SU-DHL-6 (cell line): ENCODE results near the gene PROKR1.
A peak's percentile ranks its signal among the peaks of the same experiment; 100 is the strongest.
"Not testable (repeated sequence)": the region's sequence is repeated elsewhere in the genome, so short reads cannot be mapped to it uniquely, and the experiment has no call there.

Experiments used
- H2AFZ ChIP-seq: fragments of 200-600 bp; sonication (generic); 2 replicates; pipeline ENCODE4 v1.6.1; 2014; ENCODE audit warnings: low read depth, mild to moderate bottlenecking, moderate library complexity, mixed read lengths, antibody characterized with exemption, low read length; ENCODE audit not compliant: severe bottlenecking
- H3F3A ChIP-seq: fragments of 200-600 bp; shearing (Covaris generic); 2 replicates; pipeline ENCODE4 v1.6.0; 2016; ENCODE audit warnings: antibody characterized with exemption, mild to moderate bottlenecking; ENCODE audit not compliant: insufficient read depth
- H3K27ac ChIP-seq: fragments of 200-600 bp; sonication (generic); 2 replicates; pipeline ENCODE4 v1.5.1; 2016; ENCODE audit warnings: low read depth, mild to moderate bottlenecking, low read length, moderate library complexity, mixed read lengths
- H3K27me3 ChIP-seq: fragments of 200-600 bp; sonication (generic), shearing (Covaris generic); 2 replicates; pipeline ENCODE4 v1.6.0; 2014; ENCODE audit warnings: mild to moderate bottlenecking, low read length
- H3K36me3 ChIP-seq: fragments of 200-600 bp; sonication (generic); 2 replicates; pipeline ENCODE4 v1.6.1; 2014; ENCODE audit warnings: mild to moderate bottlenecking, low read length, mixed read lengths
- H3K4me2 ChIP-seq: fragments of 300-600, 200-600 bp; shearing (Covaris generic), sonication (generic); 2 replicates; pipeline ENCODE4 v1.6.0; 2014; ENCODE audit warnings: low read length, low read depth, mild to moderate bottlenecking; ENCODE audit not compliant: poor library complexity, severe bottlenecking
- H3K4me3 ChIP-seq: fragments of 200-600 bp; sonication (generic); 2 replicates; pipeline ENCODE4 v1.5.1; 2014; ENCODE audit warnings: antibody characterized with exemption, low read length, mild to moderate bottlenecking, mixed read lengths; ENCODE audit not compliant: insufficient read depth, poor library complexity, severe bottlenecking
- H3K79me2 ChIP-seq: fragments of 200-600 bp; sonication (generic); 2 replicates; pipeline ENCODE4 v1.6.1; 2014; ENCODE audit warnings: mild to moderate bottlenecking, low read length, moderate library complexity; ENCODE audit not compliant: insufficient read depth
- H3K9ac ChIP-seq: fragments of 200-600 bp; sonication (generic); 2 replicates; pipeline ENCODE4 v1.7.0; 2014; ENCODE audit warnings: mild to moderate bottlenecking, low read length
- H3K9me2 ChIP-seq: fragments of 200-600 bp; sonication (generic); replicated peaks from 2 replicates; pipeline ENCODE4 v1.6.1; 2014; ENCODE audit warnings: low read length; ENCODE audit not compliant: insufficient read depth
- H3K9me3 ChIP-seq: fragments of 200-600 bp; sonication (generic); 2 replicates; pipeline ENCODE4 v1.6.1; 2014; ENCODE audit warnings: low read length, mixed read lengths; ENCODE audit not compliant: insufficient read depth
- H4K20me1 ChIP-seq: fragments of 200-600 bp; sonication (generic); 2 replicates; pipeline ENCODE4 v1.6.1; 2014; ENCODE audit warnings: low read depth, mild to moderate bottlenecking, antibody characterized with exemption, low read length, moderate library complexity, mixed read lengths
- EZH2phosphoT487 ChIP-seq: fragments of 200-600 bp; sonication (generic), shearing (Covaris generic); conservative IDR thresholded peaks from 2 replicates; pipeline ENCODE4 v1.6.1; 2018; ENCODE audit warnings: mild to moderate bottlenecking, antibody characterized with exemption, low read length, moderate library complexity, mixed read lengths
- TF ChIP-seq, protein P1 (sequence below): fragments of 200-600 bp; sonication (generic); IDR thresholded peaks from one replicate; pipeline ENCODE4 v1.5.1; 2017; ENCODE audit warnings: antibody characterized with exemption, mild to moderate bottlenecking, low read length, moderate library complexity; ENCODE audit not compliant: insufficient read depth, poor library complexity, severe bottlenecking

Gene PROKR1

DNA sequence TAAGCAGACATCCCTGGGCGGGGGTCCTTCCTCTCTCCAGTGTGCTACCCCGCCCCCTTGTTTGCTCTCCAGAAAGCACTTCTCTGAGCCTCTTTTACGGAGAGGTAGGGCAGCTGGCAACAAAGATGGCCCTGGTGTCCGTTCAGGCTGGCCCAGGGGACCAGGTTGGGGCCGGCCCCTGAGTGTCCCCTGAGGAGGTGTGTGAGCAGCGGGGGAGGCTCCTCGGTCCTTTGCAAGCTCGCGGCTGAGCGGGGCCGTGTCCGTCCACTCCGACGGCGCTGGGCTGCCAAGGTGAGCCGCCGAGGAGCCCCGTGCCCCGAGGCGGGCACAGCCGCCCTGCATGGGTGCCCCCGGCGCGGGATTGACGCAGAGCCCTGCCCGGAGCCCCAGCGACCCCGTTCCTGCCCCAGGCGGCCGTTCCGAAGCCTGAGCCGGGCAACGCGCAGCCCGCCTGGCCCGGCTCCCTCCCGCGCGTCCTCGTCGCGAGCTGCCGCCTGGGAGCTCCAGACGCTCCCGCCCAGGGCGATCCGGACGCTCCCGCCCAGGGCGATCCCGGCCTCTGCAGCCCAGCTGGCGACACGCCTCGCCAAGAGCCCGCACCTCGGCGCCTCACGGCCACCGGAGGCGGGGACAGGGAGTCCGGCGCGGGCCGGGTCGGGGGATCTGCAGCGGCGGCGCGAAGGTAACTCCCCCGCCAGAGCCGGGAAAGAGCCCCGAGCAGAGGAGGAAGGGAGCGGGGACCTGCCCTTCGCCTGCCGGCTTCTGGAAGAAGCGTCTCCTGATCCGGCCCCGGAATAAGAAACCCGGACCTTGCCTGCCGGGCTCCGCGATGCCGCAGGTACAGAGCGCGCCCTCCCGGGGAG lies at the start of gene PROKR1:
Gene PROKR1 (plus strand): TSS at position 569 of the 863 bp plus-strand sequence. CDS start 2,243 bp downstream, outside the sequence.
- H3K36me3 ChIP-seq, result no peaks in the 10 kb centered on the region
- no peaks in the 10 kb centered on the region for H3F3A ChIP-seq
- H3K4me2 ChIP-seq, result no peak within 1 kb of the TSS
- no peak within 1 kb of the TSS for H3K27ac ChIP-seq
- H3K9me3 ChIP-seq, result no peaks in the 10 kb centered on the region
- no peak within 1 kb of the TSS for H3K9ac ChIP-seq
- TF ChIP-seq, protein P1, sequence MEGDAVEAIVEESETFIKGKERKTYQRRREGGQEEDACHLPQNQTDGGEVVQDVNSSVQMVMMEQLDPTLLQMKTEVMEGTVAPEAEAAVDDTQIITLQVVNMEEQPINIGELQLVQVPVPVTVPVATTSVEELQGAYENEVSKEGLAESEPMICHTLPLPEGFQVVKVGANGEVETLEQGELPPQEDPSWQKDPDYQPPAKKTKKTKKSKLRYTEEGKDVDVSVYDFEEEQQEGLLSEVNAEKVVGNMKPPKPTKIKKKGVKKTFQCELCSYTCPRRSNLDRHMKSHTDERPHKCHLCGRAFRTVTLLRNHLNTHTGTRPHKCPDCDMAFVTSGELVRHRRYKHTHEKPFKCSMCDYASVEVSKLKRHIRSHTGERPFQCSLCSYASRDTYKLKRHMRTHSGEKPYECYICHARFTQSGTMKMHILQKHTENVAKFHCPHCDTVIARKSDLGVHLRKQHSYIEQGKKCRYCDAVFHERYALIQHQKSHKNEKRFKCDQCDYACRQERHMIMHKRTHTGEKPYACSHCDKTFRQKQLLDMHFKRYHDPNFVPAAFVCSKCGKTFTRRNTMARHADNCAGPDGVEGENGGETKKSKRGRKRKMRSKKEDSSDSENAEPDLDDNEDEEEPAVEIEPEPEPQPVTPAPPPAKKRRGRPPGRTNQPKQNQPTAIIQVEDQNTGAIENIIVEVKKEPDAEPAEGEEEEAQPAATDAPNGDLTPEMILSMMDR, result no peak
- TF ChIP-seq EZH2phosphoT487, result no peak
- no peak within 1 kb of the TSS for H3K4me3 ChIP-seq
- H3K27me3 ChIP-seq, result no peaks in the 10 kb centered on the region
- no peaks in the 10 kb centered on the region for H3K9me2 ChIP-seq
- no peaks in the 10 kb centered on the region for H3K79me2 ChIP-seq
- H4K20me1 ChIP-seq, result no peaks in the 10 kb centered on the region
- no peak within 1 kb of the TSS for H2AFZ ChIP-seq

DNA sequence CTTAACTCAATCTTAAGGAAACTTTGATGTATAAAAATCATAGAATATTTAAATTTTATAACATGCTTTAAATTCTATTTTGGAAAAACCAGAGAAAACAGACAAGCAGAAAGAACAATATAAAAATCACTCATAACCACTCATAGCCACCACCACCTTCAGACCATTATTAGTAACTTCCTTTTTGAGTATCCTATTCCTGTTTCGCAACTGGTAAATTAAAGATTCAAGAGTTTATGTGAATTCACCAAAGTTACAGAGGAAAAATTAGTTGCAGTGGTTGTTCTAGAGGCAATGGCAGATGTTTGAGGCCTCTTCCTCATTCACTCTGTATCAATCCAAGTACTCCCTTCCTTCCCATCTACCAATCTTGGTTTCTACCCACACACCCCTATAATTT lies 49.3 kb upstream of the PROKR1 start:
- H3K4me2 ChIP-seq, result no peak overlapping the region
- H4K20me1 ChIP-seq, result no peaks in the 10 kb centered on the region
- no peaks in the 10 kb centered on the region for H3K79me2 ChIP-seq
- no peaks in the 10 kb centered on the region for H3F3A ChIP-seq
- no peaks in the 10 kb centered on the region for H3K27me3 ChIP-seq
- H3K9me3 ChIP-seq, result no peaks in the 10 kb centered on the region
- no peaks in the 10 kb centered on the region for H3K36me3 ChIP-seq
- no peaks in the 10 kb centered on the region for H3K9me2 ChIP-seq
- H3K9ac ChIP-seq, result no peak overlapping the region
- H3K4me3 ChIP-seq, result no peak overlapping the region
- no peak overlapping the region for H2AFZ ChIP-seq
- no peak overlapping the region for H3K27ac ChIP-seq
- TF ChIP-seq, protein P1, result no peak
- no peak for TF ChIP-seq EZH2phosphoT487

DNA sequence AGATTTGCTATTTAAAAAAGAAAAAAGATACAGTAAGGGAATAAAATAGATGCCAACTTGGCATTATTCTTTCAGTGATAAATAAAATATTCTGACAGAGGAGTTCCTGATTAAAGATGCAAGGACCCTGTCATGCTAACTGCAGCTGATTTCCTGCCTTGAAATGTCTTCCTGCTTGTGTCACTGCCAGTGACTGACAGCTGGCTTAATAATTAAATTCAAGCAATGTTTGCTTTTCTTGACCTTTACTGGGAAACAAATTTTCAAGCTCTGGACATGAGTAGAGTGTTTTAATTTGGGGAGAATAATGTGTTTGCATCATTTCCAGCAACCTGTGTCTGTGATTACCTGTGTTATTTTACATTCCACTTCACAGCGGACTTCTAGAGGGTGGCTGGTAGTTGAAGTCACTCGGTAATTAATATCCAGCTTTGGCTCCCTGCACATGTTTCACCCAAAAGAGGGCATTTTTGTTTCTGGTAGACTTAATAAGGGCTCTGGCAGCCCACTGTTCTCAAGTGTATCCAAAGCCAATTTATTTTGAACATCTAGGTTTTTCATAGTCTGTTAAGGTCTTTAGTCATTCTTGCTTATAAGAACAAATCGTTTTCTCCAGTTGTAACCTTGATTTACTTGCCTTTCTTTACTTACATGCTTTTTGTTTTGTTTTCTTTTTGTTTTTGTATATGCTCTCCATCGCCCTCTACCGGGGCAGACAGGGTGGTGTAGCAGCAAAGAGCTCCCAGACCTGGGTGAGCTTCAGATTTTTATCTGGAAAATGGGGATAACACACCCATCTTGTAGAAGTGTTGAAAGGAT lies 48.5 kb upstream of the PROKR1 start:
- Histone ChIP-seq H2AFZ (peak overlapping the region; percentile 54), H3K9ac (no peak overlapping the region)

DNA sequence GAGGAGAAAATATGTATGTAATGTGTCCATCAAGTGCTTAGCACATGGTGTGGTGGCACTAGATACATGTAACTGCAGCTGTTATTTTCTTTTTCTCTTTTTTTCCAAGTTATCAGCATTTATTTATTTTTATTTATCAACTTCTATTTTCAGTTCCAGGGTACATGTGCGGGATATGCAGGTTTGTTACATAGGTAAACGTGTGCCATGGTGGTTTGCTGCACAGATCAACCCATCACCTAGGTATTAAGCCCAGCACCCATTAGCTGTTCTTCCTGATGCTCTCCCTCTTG lies 47.9 kb upstream of the PROKR1 start:
- not testable (repeated sequence) for H3K4me3 ChIP-seq, H2AFZ ChIP-seq, H3K4me2 ChIP-seq, H3K36me3 ChIP-seq, H3K9ac ChIP-seq, H3K27ac ChIP-seq, H3K9me2 ChIP-seq, H4K20me1 ChIP-seq, H3K9me3 ChIP-seq, H3K27me3 ChIP-seq, H3F3A ChIP-seq, H3K79me2 ChIP-seq

More for the DNA sequence above, 48.5 kb upstream of the PROKR1 start:
- Histone ChIP-seq H3F3A (no peaks in the 10 kb centered on the region), H3K9me2 (no peaks in the 10 kb centered on the region), H3K27ac (no peak overlapping the region), H3K4me2 (peak overlapping the region; percentile 19), H3K27me3 (no peaks in the 10 kb centered on the region), H4K20me1 (no peaks in the 10 kb centered on the region), H3K36me3 (no peaks in the 10 kb centered on the region), H3K79me2 (no peaks in the 10 kb centered on the region), H3K9me3 (no peaks in the 10 kb centered on the region), H3K4me3 (no peak overlapping the region)
- no peak for TF ChIP-seq EZH2phosphoT487
- TF ChIP-seq, protein P1, result peak; percentile 96

DNA sequence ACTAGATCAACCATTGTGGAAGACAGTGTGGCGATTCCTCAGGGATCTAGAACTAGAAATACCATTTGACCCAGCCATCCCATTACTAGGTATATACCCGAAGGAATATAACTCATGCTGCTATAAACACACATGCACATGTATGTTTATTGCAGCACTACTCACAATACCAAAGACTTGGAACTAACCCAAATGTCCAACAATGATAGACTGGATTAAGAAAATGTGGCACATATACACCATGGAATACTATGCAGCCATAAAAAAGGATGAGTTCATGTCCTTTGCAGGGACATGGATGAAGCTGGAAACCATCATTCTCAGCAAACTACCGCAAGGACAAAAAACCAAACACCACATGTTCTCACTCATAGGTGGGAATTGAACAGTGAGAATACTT lies 42.9 kb upstream of the PROKR1 start:
- H3K9me3 ChIP-seq, H3K9ac ChIP-seq, H3K4me2 ChIP-seq, H3K27me3 ChIP-seq, H3F3A ChIP-seq, H2AFZ ChIP-seq, H3K9me2 ChIP-seq, H4K20me1 ChIP-seq, H3K79me2 ChIP-seq, H3K36me3 ChIP-seq, H3K4me3 ChIP-seq, H3K27ac ChIP-seq: not testable (repeated sequence)
